ENCODE data around the gene LMX1A. TPM values are rescaled to one million over a fixed set of nuclear protein-coding genes. Genes with fewer than 3 reads are reported as not detected.

The LMX1A gene
- under 1 TPM in 2 of 4 donors, not detected in 2; 0.29 to 0.33 TPM for total RNA-seq

- H3K36me3 ChIP-seq, result no peaks in the 10 kb centered on the region
- H3K4me1 ChIP-seq, result peaks cover 16 to 31% of the 10 kb centered on the region in 2 donors
- peaks cover 40% of the 10 kb centered on the region for H3K27me3 ChIP-seq
- TF ChIP-seq POLR2A (IDR thresholded peaks at IDR 0.05), result no peak
- TF ChIP-seq, protein P1, sequence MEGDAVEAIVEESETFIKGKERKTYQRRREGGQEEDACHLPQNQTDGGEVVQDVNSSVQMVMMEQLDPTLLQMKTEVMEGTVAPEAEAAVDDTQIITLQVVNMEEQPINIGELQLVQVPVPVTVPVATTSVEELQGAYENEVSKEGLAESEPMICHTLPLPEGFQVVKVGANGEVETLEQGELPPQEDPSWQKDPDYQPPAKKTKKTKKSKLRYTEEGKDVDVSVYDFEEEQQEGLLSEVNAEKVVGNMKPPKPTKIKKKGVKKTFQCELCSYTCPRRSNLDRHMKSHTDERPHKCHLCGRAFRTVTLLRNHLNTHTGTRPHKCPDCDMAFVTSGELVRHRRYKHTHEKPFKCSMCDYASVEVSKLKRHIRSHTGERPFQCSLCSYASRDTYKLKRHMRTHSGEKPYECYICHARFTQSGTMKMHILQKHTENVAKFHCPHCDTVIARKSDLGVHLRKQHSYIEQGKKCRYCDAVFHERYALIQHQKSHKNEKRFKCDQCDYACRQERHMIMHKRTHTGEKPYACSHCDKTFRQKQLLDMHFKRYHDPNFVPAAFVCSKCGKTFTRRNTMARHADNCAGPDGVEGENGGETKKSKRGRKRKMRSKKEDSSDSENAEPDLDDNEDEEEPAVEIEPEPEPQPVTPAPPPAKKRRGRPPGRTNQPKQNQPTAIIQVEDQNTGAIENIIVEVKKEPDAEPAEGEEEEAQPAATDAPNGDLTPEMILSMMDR (IDR thresholded peaks at IDR 0.05), result no peak
- H3K9me3 ChIP-seq, result no peaks in the 10 kb centered on the region
- intact Hi-C loops (cut with DNase I), result no loop called here
- WGBS, 2 donors, result 0 to 3% methylated on average over 20 to 41 of the region's 88 CpGs
- peak within 1 kb of the TSS in 2 of 3 donors; percentile 21 to 37 for H3K4me3 ChIP-seq (replicated peaks in 1 of 3)
- H3K27ac ChIP-seq, result no peak within 1 kb of the TSS
- peak; percentile 25 to 30 for DNase-seq
Measured at GRCh38 chr1:165355977-165356811, at the start of gene LMX1A. Gene LMX1A, minus strand, starts transcription at chr1:165356715. Its CDS starts 1,156 bp downstream, at chr1:165355559.

- Histone ChIP-seq H3K4me1 (no peaks in the 10 kb centered on the region), H3K9me3 (no peaks in the 10 kb centered on the region), H3K27ac (no peak overlapping the region), H3K36me3 (no peaks in the 10 kb centered on the region), H3K27me3 (no peaks in the 10 kb centered on the region), H3K4me3 (replicated peaks in 1 of 3) (no peak overlapping the region)
- intact Hi-C loops (cut with DNase I), result loop anchor here (5.0 kb wide), 1 partner anchor 188 kb away; no protein-coding TSS in a partner anchor
- 37 to 38% methylated on average over 3 of the region's 3 CpGs for WGBS, 2 donors
- TF ChIP-seq, protein P1 (IDR thresholded peaks at IDR 0.05), result peak in 5 of 6 experiments; percentile 50 to 83 (median 81)
- no peak for TF ChIP-seq POLR2A (IDR thresholded peaks at IDR 0.05)
- peak; percentile 48 to 57 for DNase-seq
Measured at GRCh38 chr1:165403835-165404482, 47.4 kb upstream of the LMX1A start.

- H3K4me3 ChIP-seq (replicated peaks in 1 of 3), result no peak overlapping the region
- 91 to 94% methylated on average over 4 of the region's 4 CpGs for WGBS, 2 donors
- DNase-seq, result no peak
- no peak overlapping the region for H3K27ac ChIP-seq
- intact Hi-C loops (cut with DNase I), result loop anchor here (5.0 kb wide), 1 partner anchor 190 kb away; no protein-coding TSS in a partner anchor
- TF ChIP-seq, protein P1 (IDR thresholded peaks at IDR 0.05), result no peak
- no peak for TF ChIP-seq POLR2A (IDR thresholded peaks at IDR 0.05)
- H3K4me1 ChIP-seq, result no peaks in the 10 kb centered on the region
- no peaks in the 10 kb centered on the region for H3K27me3 ChIP-seq
- H3K9me3 ChIP-seq, result no peaks in the 10 kb centered on the region
- no peaks in the 10 kb centered on the region for H3K36me3 ChIP-seq
Measured at GRCh38 chr1:165402517-165403111, 46.1 kb upstream of the LMX1A start.

DNA sequence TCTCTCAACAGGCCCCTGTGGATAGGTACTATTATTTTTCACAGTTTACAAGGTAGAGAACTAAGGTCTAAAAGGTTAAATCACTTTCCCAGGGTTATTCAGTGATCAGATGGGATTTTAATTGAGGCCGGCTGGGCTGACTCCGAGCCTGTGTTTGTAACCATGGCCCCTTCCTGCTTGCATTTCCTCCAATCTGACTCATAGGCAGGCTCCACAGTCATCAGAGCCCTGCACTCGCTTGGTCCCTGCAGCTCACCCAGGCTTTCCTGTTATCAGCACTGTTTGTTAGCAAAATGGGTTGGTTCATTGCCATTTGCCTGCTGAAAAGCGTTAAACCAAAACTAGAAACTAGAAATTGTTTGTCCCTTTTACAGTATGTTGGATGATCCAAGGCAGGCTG, 41.4 kb upstream of the LMX1A start:
- TF ChIP-seq, protein P1 (IDR thresholded peaks at IDR 0.05), result no peak
- no peak for TF ChIP-seq POLR2A (IDR thresholded peaks at IDR 0.05)
- 47 to 63% methylated on average over 4 of the region's 4 CpGs for WGBS, 2 donors
- Histone ChIP-seq H3K9me3 (no peaks in the 10 kb centered on the region), H3K4me1 (peaks cover 0 to 6% of the 10 kb centered on the region in 2 donors), H3K27ac (no peak overlapping the region), H3K27me3 (no peaks in the 10 kb centered on the region), H3K4me3 (replicated peaks in 1 of 3) (no peak overlapping the region), H3K36me3 (no peaks in the 10 kb centered on the region)
- DNase-seq, result no peak
- intact Hi-C loops (cut with DNase I), result loop anchor here (10.0 kb wide), 1 partner anchor 517 kb away; no protein-coding TSS in a partner anchor
